ENCODE results near the gene PSMD5.

Gene PSMD5

DNA sequence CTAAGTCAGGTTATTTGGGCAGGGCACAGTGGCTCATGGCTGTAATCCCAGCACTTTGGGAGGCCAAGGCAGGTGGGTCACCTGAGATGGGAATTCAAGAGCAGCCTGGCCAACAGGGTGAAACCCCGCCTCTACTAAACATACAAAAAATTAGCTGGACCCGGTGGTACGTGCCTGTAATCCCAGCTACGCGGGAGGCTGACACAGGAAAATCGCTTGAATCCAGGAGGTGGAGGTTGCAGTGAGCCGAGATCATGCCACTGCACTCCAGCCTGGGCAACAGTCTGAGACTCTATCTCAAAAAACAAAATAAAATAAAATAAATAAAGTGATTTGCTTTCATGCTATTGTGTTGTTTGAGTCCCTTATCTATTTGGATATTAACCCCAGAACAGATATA is 41.3 kb downstream of the PSMD5 start:
- no peak for FAIRE-seq

DNA sequence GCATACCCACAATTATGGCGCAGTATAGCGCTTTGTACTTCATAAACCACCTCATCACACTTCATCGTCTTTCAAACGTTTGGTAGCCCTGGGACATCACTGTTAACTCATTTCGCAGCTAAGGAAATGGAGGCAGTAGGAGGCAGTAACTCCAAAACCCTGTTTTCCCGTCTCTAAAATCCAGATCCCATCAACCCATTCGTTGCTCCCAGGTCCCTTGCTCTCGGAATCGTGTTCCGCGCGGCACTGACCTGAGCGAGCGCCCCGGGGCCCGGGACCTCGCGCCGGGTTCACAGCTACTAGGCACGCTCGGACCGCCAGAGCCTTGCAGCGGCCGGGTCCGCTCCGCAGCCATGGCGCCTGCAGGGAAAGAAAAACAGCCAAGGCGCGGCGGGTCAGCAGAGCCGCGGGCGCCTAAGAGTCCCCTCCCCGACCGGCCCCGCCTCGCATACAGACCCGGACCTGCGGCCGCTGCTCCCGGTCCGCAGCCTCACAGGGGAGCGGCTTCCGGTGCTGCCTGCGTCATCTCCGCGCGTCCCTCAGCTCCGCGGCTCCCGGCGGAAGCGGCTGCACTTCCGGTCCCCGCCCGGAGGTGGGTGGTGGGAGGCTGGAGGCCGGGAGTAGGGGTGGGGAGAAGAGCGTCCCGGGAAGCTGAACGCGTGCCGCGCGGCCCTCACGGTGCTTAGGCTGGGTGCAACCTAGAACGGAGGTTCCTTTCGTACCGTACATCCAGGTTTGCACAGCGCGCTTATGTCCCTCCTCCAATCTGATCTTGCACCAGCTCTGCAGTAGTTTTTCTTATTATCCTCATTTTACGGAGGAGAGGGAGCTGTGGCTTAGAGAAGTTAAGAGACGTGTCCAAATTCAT is 49.6 kb downstream of the PSMD5 start, which contains the start of gene FBXW2:
Gene FBXW2, minus strand, starts transcription at position 519 of the 868 bp plus-strand sequence. CDS start 5,158 bp downstream, outside the sequence.
- no peak for FAIRE-seq

DNA sequence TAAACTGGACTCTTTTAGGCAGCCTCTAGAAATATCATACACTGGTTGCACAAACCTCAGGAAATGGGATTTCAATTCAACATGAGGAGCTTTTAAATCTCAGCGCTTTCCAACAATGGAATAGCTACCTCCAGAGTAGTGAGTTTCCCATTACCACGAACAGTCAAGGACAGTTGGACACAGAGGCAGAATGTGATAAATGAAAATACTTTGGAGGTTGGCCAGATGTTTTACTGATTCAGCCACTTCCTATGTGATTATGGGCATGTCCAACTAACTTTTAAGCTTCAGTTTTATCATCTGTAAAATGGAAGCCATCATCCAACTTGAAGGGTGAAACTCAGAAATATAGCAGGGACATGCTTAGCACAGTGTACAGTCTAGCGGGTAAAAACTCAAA is 51.6 kb downstream of the PSMD5 start:
- no peak for FAIRE-seq

DNA sequence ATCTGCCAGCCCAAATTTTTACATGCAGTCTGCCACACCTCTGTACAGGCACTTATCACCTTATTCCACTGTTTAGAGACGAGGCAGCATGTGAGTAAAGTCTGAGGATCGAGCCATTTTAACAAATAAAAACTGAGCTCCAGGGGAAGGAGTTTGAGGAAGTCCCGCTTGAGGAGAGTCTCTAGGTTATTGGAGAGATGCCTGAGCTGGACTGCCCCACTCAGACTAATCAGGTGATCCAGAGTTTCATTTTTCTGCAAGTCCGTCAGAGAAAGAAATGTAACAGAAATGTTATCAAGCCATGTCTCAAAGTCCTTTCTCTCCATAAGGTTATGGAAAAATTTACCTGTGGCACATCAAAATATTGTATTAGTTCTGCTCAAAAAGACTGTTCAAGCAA is 54.8 kb downstream of the PSMD5 start:
- no peak for FAIRE-seq

DNA sequence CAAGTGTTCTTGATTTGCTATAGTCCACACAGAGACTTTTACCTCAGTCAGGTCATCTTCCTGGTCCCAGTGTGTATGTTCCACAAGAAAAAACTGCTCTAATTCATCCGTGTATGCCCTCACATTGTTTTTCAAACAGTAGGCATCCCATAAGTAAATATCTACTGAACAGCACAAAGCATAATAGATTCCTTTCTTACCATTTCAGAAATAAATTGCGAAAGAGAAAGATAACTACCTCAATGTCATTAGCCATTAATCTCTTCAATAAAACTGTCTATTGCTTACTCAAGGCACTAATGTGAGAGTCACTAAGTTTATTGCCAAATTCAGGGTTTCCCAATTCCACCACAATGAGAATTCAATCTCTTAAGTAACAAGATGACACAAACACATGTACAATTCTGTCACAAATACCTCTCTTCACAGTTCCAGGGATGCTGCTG is 59.1 kb downstream of the PSMD5 start:
- FAIRE-seq = no peak

DNA sequence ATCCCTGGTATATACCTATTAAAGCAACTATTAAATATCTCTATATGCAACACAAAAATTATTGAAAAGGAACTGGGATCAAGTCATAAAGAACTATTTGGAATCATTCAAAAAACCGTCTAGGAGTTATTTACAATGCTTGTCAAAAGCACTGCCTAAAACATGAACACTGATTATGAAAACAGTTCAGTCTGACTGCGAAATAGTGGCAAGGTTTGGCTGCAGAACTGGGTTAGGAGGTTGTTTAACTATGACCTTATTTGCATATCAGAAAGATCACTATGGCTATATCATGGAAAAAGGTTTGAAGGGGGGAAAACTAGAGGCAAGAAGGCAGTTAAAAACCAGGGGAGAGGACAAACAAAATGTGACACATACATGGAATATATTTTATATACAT is 61.5 kb downstream of the PSMD5 start:
- FAIRE-seq = no peak

DNA sequence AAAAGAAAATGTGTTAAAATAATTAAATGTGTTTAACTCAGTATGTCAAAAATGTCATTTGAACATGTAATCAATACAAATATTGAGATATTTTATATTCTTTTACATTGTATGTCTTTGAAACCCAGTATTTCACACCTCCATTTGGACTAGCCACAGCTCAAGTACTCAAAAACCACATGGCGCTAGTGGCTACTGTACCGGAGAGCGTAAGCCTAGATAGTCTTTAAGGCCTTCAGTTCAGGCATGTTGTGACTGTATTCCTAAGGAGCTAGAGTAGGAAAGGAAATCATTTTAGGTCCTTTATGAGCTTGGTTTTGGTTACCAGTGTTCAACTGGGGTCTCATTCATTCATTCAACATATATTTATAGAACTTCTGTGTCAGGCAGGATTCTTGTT is 62.4 kb downstream of the PSMD5 start:
- FAIRE-seq = no peak

DNA sequence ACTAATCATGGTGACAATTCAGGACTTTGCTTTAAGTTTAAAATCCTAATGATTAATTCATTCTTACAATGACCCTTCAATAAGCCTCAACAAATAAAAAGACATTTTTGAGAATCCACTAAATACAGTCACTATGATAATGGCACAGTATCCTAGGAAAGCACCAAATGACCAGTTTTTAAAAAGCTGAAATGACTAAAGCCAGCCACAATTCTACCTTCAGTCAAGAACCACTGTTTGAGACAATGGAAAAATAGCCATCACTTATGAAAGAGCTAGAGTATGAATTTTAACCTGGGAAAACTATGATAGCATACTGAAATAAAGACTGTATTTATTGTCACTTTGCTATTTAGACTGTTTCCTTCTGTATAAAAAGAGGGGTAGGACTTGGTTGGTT is 63.5 kb downstream of the PSMD5 start:
- FAIRE-seq = no peak

DNA sequence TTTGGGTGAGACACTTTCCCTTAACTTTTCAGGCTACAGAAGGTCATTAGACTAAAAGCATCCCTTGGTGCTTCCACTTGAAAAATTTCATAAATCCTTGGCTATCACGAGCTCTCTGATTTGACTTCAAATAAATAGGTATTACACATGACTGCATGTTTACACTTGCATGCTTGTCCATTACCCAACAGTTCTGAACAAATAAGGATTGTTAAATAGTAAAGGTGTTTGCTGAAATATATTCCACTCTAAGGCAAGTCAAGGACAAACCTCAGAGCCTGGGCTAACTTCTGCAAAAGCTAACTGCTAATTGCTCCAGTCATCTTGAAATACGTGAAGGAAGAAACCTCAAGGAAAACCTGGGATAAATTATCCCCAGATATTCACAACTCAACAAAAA is 64.0 kb downstream of the PSMD5 start:
- FAIRE-seq = no peak

DNA sequence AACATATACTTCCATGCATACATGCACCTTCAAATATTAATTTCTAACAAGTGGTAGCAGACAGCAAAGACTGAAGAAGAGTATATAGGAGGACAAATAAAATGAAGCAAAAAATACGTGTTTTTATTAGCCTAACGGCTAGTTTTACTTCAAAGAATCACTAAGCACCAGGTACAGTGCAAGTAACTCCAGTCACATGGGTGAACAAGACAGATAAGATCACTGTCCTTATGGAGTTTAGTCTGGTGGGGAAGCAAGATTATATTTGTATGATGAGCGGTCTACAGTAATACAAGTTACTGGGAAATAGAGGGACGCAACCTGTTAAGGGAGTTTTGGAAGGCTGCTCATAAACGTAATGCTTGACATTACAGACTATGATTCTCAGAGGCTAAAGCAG is 65.5 kb downstream of the PSMD5 start:
- FAIRE-seq = no peak

DNA sequence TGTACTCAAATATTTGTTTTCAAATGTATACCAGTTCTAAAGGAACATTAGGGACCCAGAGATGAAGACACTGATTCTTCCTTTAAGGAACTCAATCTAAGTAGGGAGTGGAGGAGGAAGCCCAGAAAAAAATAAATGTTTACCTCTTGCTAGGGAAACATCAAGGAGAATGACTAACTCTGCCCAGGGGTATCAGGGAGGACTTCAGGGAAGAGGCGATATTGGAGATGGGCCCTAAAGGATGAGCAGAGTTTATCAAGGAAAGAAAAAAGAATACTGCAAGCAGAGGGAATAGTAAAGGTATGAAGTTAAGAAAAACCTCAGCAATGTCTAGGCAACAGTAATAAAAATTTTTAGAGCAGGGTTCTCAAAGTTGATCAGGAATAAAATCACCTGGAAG is 65.9 kb downstream of the PSMD5 start:
- no peak for FAIRE-seq

DNA sequence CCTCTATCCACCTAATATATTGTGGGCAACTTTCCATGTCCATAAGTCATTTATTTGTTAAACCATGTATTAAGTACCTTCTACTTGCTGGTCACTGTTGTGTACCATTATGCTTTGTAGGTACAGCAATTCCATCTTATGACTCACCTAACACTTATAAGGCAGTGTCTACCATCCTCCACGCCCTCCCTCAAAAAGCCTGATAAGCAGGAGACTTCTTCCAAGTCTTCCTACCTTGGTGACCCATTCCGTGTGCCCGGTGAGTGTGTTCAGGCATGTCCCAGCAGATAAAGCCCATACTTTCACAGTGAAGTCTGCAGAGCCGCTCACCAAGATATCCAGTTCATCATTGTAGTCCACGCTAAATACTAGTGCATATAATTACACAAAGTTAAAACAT is 66.9 kb downstream of the PSMD5 start:
- no peak for FAIRE-seq

DNA sequence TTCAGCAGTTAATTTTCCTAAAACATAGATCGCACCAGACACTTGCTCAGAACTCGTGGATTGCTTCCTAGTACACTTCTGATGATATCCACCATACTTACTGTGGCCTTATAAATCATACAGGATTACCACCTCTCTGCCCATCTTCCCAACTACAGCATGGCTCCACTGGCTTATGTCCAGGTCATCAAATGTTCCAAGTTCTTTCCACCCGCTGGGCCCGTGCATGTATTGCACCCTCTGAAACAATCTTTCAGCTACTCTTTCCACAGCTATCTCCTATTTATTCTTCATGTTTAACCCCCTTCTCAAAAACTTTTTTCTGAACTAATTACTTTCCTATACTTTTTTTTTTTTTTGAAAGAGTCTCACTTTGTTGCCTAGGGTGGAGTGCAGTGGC is 68.0 kb downstream of the PSMD5 start:
- no peak for FAIRE-seq

DNA sequence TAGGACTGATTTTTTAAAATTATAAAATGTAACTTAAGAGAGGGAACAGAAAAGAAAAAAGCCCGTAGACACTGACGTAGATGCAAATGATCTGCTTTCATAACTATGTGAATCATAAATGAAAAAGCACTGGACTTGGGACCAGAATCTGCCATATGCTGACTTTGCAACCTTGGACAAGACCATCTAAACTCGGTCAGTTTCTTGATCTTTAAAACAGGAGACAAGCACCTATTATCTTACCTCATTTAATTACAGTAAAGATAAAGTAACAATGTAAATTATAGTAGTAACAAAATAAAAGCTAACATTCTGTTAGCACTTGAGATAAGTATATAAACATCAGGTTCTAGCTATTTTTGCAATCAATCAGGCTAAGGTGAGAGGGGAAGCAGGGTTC is 69.5 kb downstream of the PSMD5 start:
- FAIRE-seq = no peak

DNA sequence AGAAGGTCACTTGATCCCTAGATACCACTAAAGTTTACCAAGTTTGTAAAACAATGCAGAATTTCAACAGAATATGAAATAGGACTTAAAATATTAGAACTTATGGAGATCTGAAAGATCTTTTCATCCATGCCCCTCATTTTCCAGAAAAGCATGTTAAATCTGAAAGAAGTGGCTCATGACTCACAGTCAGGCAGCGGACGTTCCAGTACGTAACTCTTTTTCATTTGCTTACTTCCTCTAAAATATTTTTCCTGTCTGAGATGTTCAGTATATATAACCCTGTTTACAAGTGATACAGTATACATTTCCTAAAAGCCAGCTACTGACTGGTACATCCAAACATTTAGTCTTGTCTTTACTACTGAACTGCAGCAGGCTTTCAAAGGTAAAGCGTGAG is 71.8 kb downstream of the PSMD5 start:
- no peak for FAIRE-seq

DNA sequence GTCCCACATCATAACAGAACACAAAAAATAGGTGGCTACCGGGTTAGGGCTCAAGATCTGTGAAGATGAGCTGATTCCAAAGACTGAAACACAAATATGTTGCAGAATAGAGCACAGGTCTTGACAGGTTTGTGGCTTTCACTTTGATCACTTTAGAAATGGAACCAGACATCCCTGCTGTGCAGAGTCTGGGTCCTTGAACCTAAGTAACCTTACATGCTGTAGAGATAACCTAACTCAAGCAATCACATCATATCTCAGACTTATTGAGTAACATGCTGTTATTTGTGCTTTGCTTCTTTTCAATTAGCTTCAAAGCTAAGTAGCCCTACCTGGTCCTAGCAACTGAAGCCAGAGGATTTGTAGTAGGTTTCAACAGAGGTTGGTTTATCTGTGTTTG is 73.8 kb downstream of the PSMD5 start:
- no peak for FAIRE-seq

DNA sequence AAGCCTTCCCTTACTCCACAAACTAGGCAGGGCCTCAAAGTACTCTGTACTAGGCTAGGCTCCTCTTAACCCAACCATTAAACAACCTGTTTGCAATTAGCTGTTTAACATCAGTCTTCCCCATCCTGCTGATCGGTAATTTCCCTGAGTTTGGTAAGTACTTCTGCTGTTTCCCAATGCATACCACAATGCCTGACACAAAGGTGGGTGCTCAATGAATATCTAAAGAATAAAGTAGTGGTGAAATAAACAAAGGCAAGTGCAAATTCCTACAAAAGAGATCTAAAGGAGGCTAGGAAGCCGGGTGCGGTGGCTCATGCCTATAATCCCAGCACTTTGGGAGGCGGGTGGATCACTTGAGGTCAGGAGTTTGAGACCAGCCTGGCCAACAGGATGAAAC is 74.5 kb downstream of the PSMD5 start:
- no peak for FAIRE-seq

DNA sequence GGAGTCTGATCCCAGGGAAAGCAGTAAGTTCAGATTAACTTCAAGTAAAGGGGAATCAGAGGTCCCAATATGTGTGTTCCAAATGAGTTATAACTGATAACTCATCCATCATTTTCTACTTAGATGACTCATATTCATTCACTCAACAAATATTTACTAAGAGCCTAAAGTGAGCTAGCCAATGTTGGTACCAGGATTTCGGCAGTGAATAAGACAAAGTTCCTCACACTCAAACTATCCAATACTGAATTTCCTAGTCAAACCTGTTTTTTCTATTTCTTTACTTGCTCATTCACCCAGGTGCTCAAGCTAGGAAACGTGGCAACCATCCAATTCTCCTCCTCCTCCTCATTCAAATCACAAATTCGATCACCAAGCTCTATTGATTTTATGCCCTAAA is 75.3 kb downstream of the PSMD5 start:
- FAIRE-seq = no peak
